Peyer's patch (tissue), 4 donors: ENCODE results near the gene EHD4. TPM values are rescaled to one million over a fixed set of nuclear protein-coding genes. Genes with fewer than 3 reads are reported as not detected.

Experiments
- DNase-seq, 3 donors: peaks; one replicate each; pipeline ENCODE4 v3.0.0-alpha.2; 2017 to 2019
- H3K27ac ChIP-seq, 4 donors: fragments of 200-600 bp; sonication (generic); one replicate each; pipeline ENCODE4 v1.5.1; 2016 to 2019
- H3K27me3 ChIP-seq, 2 donors: fragments of 200-600 bp; sonication (generic); one replicate each; pipeline ENCODE4 v1.5.1; 2019
- H3K36me3 ChIP-seq, 3 donors: fragments of 200-600 bp; sonication (generic); one replicate each; pipeline ENCODE4 v1.5.1; 2016 to 2019
- H3K4me1 ChIP-seq, 4 donors: fragments of 200-600 bp; sonication (generic); one replicate each; pipeline ENCODE4 v1.5.1; 2016 to 2019
- H3K4me3 ChIP-seq, 4 donors: fragments of 200-600 bp; sonication (generic); 1 replicate in 3 of 4; 2 replicates in 1 of 4; pipeline ENCODE4 v1.5.1; 2016 to 2019; ENCODE audit warnings: mild to moderate bottlenecking in 1 of 4
- H3K9me3 ChIP-seq, 4 donors: fragments of 200-600 bp; sonication (generic); one replicate each; pipeline ENCODE4 v1.5.1; 2016 to 2019; ENCODE audit warnings: mild to moderate bottlenecking in 1 of 4
- CTCF ChIP-seq, 6 experiments: fragments of 450-650 bp in 4 of 6; fragments of 200-600 bp in 2 of 6; sonication (generic) in 1 of 6; IDR thresholded peaks; one replicate each; pipeline ENCODE4 v1.5.1; 2017 to 2019; ENCODE audit warnings: antibody characterized with exemption in 6 of 6, mild to moderate bottlenecking in 3 of 6, moderate library complexity in 1 of 6
- POLR2A ChIP-seq, 2 donors: fragments of 450-650 bp; IDR thresholded peaks; one replicate each; pipeline ENCODE4 v1.5.1; 2017; ENCODE audit warnings: antibody characterized with exemption in 2 of 2, mild to moderate bottlenecking in 2 of 2, moderate library complexity in 2 of 2
- small RNA-seq, 2 donors: library from RNA; depleted of rRNA; stranded (forward); fragments of <200 nt; gene quantifications; one replicate each; pipeline ENCODE3, GENCODE V24; 2016
- total RNA-seq, 4 donors: library from RNA; depleted of rRNA; stranded (reverse); fragments of >200 nt; gene quantifications; one replicate each; pipeline ENCODE4 v1.1.0, GENCODE V29; 2016

The EHD4 gene
- total RNA-seq, 4 donors from 2014 or later = 23.1 to 53.9 (median 34.9) TPM

GRCh38 chr15:41849204-41849603, 123.2 kb downstream of the EHD4 start:
- Histone ChIP-seq H3K4me3 (no peak overlapping the region), H3K9me3 (no peaks in the 10 kb centered on the region), H3K4me1 (no peaks in the 10 kb centered on the region), H3K27ac (no peak overlapping the region), H3K36me3 (peaks cover 0 to 42% (median 0%) of the 10 kb centered on the region in 3 donors), H3K27me3 (no peaks in the 10 kb centered on the region)
- no peak for DNase-seq
- TF ChIP-seq CTCF (IDR thresholded peaks at IDR 0.05) (no peak), POLR2A (IDR thresholded peaks at IDR 0.05) (no peak)

GRCh38 chr15:41848631-41849030, 123.7 kb downstream of the EHD4 start:
- no peaks in the 10 kb centered on the region for H3K9me3 ChIP-seq
- no peak overlapping the region for H3K27ac ChIP-seq
- no peak overlapping the region for H3K4me3 ChIP-seq
- TF ChIP-seq POLR2A (IDR thresholded peaks at IDR 0.05) (no peak), CTCF (IDR thresholded peaks at IDR 0.05) (no peak)
- H3K4me1 ChIP-seq = no peaks in the 10 kb centered on the region
- H3K27me3 ChIP-seq = no peaks in the 10 kb centered on the region
- H3K36me3 ChIP-seq = peaks cover 0 to 46% (median 0%) of the 10 kb centered on the region in 3 donors
- DNase-seq = no peak

- H3K9me3 ChIP-seq = no peaks in the 10 kb centered on the region
- DNase-seq = no peak
- H3K36me3 ChIP-seq = peaks cover 0 to 46% (median 0%) of the 10 kb centered on the region in 3 donors
- TF ChIP-seq POLR2A (IDR thresholded peaks at IDR 0.05) (no peak), CTCF (IDR thresholded peaks at IDR 0.05) (no peak)
- H3K4me3 ChIP-seq = no peak overlapping the region
- H3K27me3 ChIP-seq = no peaks in the 10 kb centered on the region
- no peak overlapping the region for H3K27ac ChIP-seq
- H3K4me1 ChIP-seq = no peaks in the 10 kb centered on the region
These were observed 124.4 kb downstream of the EHD4 start for GRCh38 chr15:41847981-41848380.

GRCh38 chr15:41847206-41847605, 125.2 kb downstream of the EHD4 start:
- Histone ChIP-seq H3K4me1 (no peaks in the 10 kb centered on the region), H3K9me3 (no peaks in the 10 kb centered on the region), H3K36me3 (peaks cover 0 to 48% (median 0%) of the 10 kb centered on the region in 3 donors), H3K27ac (no peak overlapping the region), H3K27me3 (no peaks in the 10 kb centered on the region), H3K4me3 (no peak overlapping the region)
- TF ChIP-seq POLR2A (IDR thresholded peaks at IDR 0.05) (no peak), CTCF (IDR thresholded peaks at IDR 0.05) (no peak)
- no peak for DNase-seq

Small RNA genes within 50 kb of the gene (small RNA-seq; reads per million reads assigned to genes)
- gene MIR4310 = 0 reads per million in 2 donors
- 0 reads per million in 2 donors for gene RNA5SP393

Other genes starting within 250 kb of the EHD4 start
- gene MAPKBP1, start 198.1 kb downstream of the EHD4 start, total RNA-seq = 10 to 100 TPM; 29.7 to 69.8 (median 48.7) TPM
- 10 to 100 TPM in 3 of 4 donors, 1 to 10 TPM in 1; 9.1 to 61.1 (median 13.1) TPM for gene JMJD7, start 144.5 kb downstream of the EHD4 start, total RNA-seq
- 10 to 100 TPM in 3 of 4 donors, 1 to 10 TPM in 1; 7.2 to 15.3 (median 13.3) TPM for gene PLA2G4B, start 133.7 kb downstream of the EHD4 start, total RNA-seq
- gene SPTBN5, start 78.5 kb downstream of the EHD4 start, total RNA-seq = 1 to 10 TPM in 2 of 4 donors, under 1 TPM in 1, not detected in 1; 0.27 to 4.1 (median 1.8) TPM
- 1 to 10 TPM in 1 of 4 donors, not detected in 3; 1.5 TPM for gene PLA2G4E, start 48.5 kb upstream of the EHD4 start, total RNA-seq
- gene PLA2G4D, start 122.0 kb upstream of the EHD4 start, total RNA-seq = not detected
- 10 to 100 TPM in 3 of 4 donors, 1 to 10 TPM in 1; 7.4 to 45.2 (median 36.6) TPM for gene PLA2G4F, start 184.1 kb upstream of the EHD4 start, total RNA-seq
- gene VPS39, start 235.7 kb upstream of the EHD4 start, total RNA-seq = 100 to 1,000 TPM; 141 to 314 (median 192) TPM